HL-60/S4 treated with phorbol 12-myristate 13-acetate at 8.2 ng/mL for 4 days and 3 days (cell line): Measurements from ENCODE around the gene MSANTD1.

ENCODE experiments used
- in situ Hi-C: fragments of 300-500 bp; cut with MboI; formaldehyde crosslinking; loops from 2 replicates; pipeline ENCODE4 v1.15.0; 2022; ENCODE audit warnings: low sequenced_read_pairs

MSANTD1 gene

DNA sequence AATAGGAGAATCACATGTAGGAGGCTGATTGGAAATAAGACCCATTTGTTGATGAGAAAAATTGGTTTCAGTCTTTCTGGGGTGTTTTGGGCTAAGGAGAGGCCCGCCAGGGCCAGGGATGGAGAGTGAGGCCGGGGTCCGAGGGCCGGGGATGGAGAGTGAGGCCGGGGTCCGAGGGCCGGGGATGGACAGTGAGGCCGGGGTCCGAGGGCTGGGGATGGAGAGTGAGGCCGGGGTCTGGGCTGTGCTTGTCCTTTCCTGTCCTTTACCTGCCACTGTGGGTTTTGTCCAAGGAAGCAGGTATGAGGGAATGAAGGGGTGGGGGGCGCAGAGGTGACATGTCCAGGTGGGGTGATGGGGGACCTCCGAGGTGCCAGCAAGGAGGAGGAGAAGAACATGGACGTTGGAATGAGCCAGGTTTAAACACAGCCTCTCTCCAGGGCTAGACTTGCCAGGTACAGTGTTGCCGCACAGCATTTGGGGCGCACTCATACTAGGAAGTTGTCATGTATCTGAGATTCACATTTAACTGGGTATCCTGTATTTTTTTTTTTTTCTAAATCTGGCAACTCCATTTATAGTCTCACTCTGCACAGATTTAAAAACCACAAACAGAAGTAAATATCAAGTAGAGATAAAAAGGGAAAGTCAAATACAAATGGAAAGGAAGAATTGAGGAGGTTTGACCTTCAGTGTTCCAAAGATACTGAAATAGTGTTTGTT is 52.7 kb downstream of the MSANTD1 start:
- in situ Hi-C loops: no loop called here

DNA sequence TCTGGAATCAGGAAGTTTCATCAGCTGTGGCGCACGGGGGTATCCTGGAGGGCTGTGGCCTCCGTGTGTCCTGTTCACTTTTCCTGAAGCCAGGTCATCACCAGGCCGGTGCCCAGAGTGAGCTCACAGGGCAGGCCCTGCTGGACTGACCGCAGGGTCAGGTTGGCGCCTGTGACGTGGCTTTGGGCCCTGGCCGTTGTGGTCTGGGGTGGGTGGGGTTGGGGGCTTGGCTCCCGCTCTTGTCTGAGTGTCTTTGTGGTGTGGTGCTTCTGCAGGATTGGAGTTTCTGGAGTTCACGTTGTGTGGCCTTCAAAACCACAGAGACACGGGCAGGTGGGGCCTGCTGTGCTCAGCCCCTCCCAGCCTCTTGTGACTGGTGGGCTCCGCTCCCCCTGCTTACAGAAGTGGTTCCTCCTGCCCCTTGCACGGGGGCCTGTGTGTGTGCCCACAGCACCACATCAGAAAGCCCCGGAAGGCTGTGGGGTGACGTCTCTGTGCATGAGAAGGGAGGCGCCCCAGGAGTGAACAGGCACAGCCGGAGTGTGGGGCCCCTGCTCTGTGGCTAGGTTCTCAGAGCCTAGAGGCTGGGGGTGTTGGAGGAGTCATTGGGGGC is 53.3 kb downstream of the MSANTD1 start:
- in situ Hi-C loops: no loop called here

DNA sequence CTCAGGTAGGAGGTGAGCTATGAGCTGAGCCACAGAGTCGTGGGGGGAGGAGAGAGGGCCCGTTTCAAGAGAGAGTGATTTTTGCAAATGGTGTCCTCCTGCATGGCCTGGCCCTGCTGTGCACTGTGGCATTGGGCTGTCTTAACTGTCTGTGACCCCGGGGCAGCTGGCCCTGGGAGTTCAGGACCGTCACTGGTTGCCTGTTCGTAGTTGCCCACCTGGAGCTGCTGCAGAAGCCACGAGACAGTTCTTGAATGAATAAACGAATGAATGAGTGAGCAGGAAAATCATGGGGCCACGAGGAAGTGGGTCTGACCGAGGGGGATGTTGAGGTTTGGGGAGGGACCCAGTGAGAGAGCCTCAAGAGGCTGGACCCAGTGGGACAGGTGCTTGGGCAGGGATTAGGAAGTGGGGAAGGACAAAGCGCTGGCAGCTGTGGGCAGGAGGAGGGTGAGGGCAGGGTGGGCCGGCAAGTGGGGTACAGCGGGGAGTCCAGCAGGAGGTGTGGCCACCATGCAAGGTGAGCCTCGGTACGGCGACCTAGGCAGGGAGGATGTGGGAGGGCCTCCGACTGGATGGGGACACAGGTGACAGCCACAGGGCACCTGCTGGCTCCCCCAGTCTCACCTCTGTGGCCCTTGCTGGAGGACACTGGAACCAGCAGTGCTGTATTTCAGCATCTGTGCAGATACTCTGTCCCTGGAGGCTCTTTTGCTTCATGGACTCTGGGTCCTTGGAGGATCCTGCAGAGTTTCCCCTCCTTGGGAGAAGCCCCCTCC is 54.0 kb downstream of the MSANTD1 start:
- in situ Hi-C loops: no loop called here

DNA sequence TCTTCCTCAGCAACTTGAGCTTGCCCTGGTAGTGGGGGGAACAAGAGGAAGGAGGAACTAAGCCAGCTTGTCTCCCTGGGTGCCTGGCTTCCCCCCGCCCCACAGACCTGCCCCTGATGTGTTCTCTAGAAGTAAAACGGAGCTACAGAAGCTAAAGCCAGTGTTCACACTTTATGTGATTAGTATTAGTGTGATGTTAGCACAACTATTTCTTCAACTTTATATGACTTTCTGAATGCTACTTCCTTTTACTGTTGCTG is 54.5 kb downstream of the MSANTD1 start:
- in situ Hi-C loops: no loop called here

DNA sequence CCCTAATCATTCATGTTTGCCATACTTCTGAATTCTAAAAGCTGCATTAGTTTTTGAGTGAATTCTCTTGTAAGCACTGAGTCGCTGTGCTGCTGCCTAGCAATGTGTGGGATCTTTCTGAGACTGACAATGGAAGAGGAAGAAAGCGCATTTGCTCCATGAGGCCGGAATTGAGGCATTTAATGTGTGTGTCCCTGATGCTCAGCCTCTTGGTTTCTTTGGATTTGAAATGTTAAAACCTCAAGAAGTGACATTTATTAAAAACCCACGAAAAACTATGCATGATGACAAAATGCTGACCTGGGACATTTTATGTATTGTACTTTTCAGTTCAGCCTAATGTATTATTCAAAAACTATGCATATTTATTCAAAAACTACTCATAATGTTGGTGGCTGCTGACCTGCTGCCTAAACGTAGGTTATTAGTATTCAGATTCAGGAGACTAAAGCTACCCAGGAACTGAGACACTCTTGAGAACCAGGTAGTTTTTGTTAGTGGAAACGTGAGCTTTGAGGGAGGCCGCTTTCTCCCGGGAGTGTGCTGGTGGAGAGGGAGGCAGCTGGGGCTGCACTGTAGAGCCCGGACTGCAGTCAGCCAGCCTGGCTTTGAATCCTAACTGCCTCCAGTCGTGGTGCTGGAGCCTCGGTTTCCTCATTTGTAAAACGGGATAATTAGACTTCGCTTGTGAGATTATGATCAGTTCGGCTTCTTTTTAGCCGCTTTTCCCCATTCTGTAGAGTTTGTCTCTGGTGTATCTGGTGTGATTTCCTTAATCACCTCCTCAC is 55.2 kb downstream of the MSANTD1 start:
- in situ Hi-C loops: no loop called here

DNA sequence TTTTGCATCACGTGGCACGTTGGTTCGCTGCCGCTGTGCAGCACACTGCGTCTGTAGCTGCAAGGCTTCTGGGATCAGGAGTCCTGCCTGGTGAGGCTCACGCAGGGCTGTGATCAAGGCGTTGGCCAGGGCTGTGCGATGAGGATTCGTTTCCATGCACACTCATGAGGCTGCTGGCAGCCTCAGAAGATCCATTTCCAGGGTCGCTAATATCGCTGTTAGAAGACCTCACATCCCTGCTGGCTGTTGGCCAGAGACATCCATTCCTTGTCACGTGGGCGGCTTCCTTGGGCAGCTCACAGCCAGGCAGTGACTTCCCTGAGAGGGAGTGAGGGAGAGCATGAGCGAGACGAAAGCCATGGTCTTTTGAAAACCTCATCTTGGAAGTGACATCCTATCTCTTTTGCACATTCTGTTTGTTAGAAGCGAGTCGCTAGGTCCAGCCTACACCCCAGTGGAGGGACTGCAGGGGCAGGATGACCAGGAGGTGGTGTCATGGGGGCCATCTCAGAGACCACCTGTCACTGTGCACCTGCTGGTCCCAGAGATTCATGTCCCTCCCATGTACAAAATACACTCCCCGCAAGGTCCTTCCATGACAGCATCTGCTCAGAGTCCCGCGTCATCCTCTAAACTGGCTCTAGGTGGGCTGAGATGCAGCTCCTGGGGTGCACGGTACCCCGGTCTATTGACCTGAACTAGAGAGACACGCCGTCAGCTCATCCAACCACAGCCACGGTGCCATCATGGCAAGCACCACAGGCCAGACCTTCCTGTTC is 56.1 kb downstream of the MSANTD1 start:
- in situ Hi-C loops: no loop called here

DNA sequence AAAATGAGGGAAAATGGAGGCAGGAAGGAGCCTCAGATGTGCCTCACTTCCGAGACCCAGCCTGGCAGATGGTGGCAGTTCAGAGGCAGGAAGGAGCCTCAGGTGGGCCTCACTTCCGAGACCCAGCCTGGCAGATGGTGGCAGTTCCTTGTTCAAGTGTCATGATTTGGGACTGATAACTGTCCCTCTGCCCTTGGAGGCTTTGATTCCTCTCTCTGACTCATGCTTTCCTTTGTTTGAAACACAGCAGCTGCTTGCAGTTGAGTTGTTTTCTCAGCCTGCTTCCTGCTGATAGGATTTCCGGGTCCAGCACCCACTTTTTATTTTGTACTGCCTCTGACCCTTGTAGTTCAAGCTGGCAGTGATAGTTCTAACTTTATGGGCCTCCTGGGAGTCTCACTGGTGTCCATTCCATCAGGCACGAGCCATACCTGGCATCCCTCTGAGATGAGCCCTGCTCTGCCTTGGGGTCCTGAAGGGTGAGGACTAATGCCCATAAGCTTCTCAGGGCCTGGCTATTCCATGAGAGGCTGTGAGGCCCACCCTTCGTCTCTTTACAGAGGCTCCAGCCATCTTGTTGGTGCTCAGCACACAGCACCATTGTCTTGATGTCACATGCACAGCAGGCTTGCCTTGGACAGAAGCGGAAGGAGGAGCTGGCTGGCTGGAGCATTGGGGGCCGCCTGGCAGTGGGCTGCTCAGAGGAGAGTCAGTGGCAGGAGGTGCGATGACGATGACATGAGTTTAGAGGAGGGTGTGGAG is 56.8 kb downstream of the MSANTD1 start:
- in situ Hi-C loops: no loop called here
